HEK293 (cell line): ENCODE data around the gene PCSK9.

Source experiments
- CTCF ChIA-PET: fragments of 350-600 bp; formaldehyde crosslinking; extraction: SDS; loops from one replicate; lab custom pipeline; 2021; ENCODE audit warnings: antibody characterized with exemption; lab: Yijun Ruan, JAX
- POLR2A ChIA-PET: fragments of 300-600 bp; formaldehyde crosslinking; extraction: SDS; loops from one replicate; lab custom pipeline; 2020; ENCODE audit warnings: antibody characterized with exemption, inconsistent platforms; lab: Yijun Ruan, JAX
- H3K27ac ChIP-seq: fragments of 200-500 bp; sonication (Bioruptor generic); 2 replicates; pipeline ENCODE4 v1.5.1; 2014; ENCODE audit warnings: low read depth, low read length, control low read depth, inconsistent platforms; ENCODE audit errors: extremely low read depth
- H3K36me3 ChIP-seq, 2 experiments: fragments of 200-500 bp in 1 of 2; sonication (Bioruptor generic) in 1 of 2; 1 replicate in 1 of 2; 2 replicates in 1 of 2; pipeline ENCODE4 v1.5.1; 2014 to 2017; ENCODE audit warnings: inconsistent platforms in 2 of 2, low read length in 2 of 2; ENCODE audit not compliant: control insufficient read depth in 2 of 2, insufficient read depth in 1 of 2
- H3K4me1 ChIP-seq: fragments of 200-500 bp; sonication (Bioruptor generic); 2 replicates; pipeline ENCODE4 v1.5.1; 2014; ENCODE audit warnings: mild to moderate bottlenecking, low read length, inconsistent platforms; ENCODE audit not compliant: control insufficient read depth, insufficient read depth
- H3K4me3 ChIP-seq: 2 replicates; pipeline ENCODE4 v1.5.1; 2011; ENCODE audit warnings: low read depth, mild to moderate bottlenecking, control low read depth, low read length, moderate library complexity
- H3K9me3 ChIP-seq: fragments of 200-500 bp; sonication (Bioruptor generic); 2 replicates; pipeline ENCODE4 v1.5.1; 2014; ENCODE audit warnings: low read depth, low read length, inconsistent platforms; ENCODE audit not compliant: control insufficient read depth, insufficient read depth
- EGR2 ChIP-seq: fragments of 450-650 bp; formaldehyde crosslinking; IDR thresholded peaks from 2 replicates; pipeline ENCODE4 v1.5.1; 2016; ENCODE audit warnings: low read depth, missing biosample characterization, missing genetic modification characterization
- HOXA7 ChIP-seq: sonication (generic); formaldehyde crosslinking; IDR thresholded peaks from 2 replicates; pipeline ENCODE4 v1.8.1; 2022; ENCODE audit warnings: missing genetic modification reagents, borderline replicate concordance
- INSM2 ChIP-seq: fragments of 450-650 bp; formaldehyde crosslinking; IDR thresholded peaks from 2 replicates; pipeline ENCODE4 v1.5.1; 2016; ENCODE audit warnings: missing biosample characterization, missing genetic modification characterization
- ZNF10 ChIP-seq: fragments of 450-650 bp; formaldehyde crosslinking; IDR thresholded peaks from 2 replicates; pipeline ENCODE4 v1.5.1; 2017; ENCODE audit warnings: missing biosample characterization, missing genetic modification characterization
- ZNF112 ChIP-seq: fragments of 450-650 bp; formaldehyde crosslinking; IDR thresholded peaks from 2 replicates; pipeline ENCODE4 v1.5.0; 2017; ENCODE audit warnings: missing biosample characterization, missing genetic modification characterization
- ZNF18 ChIP-seq: fragments of 450-650 bp; formaldehyde crosslinking; IDR thresholded peaks from 2 replicates; pipeline ENCODE4 v1.5.1; 2016; ENCODE audit warnings: missing biosample characterization, missing genetic modification characterization
- ZNF202 ChIP-seq: fragments of 450-650 bp; formaldehyde crosslinking; IDR thresholded peaks from 2 replicates; pipeline ENCODE4 v1.5.1; 2016; ENCODE audit warnings: missing biosample characterization, missing genetic modification characterization, borderline replicate concordance
- ZNF274 ChIP-seq, 2 experiments: fragments of 200-500 bp in 1 of 2; fragments of 450-650 bp in 1 of 2; sonication (Bioruptor generic) in 1 of 2; formaldehyde crosslinking in 1 of 2; IDR thresholded peaks; 2 replicates each; pipeline versions ENCODE4 v1.5.1 to v1.6.1; 2014 to 2016; ENCODE audit warnings: borderline replicate concordance in 1 of 2, inconsistent platforms in 1 of 2, low read length in 1 of 2, missing biosample characterization in 1 of 2, missing genetic modification characterization in 1 of 2
- ZNF521 ChIP-seq: fragments of 450-650 bp; formaldehyde crosslinking; IDR thresholded peaks from 2 replicates; pipeline ENCODE4 v1.5.1; 2017; ENCODE audit warnings: missing biosample characterization, mild to moderate bottlenecking, missing genetic modification characterization
- ZNF571 ChIP-seq: fragments of 450-650 bp; formaldehyde crosslinking; IDR thresholded peaks from 2 replicates; pipeline ENCODE4 v1.5.0; 2017; ENCODE audit warnings: missing biosample characterization, missing genetic modification characterization
- ZNF580 ChIP-seq: fragments of 450-650 bp; formaldehyde crosslinking; IDR thresholded peaks from 2 replicates; pipeline ENCODE4 v1.5.1; 2016; ENCODE audit warnings: missing biosample characterization, missing genetic modification characterization
- ZNF645 ChIP-seq: fragments of 450-650 bp; formaldehyde crosslinking; IDR thresholded peaks from 2 replicates; pipeline ENCODE4; 2016; ENCODE audit warnings: missing biosample characterization, missing genetic modification characterization
- ZNF664 ChIP-seq: fragments of 450-650 bp; formaldehyde crosslinking; IDR thresholded peaks from 2 replicates; pipeline ENCODE4 v1.5.1; 2016; ENCODE audit warnings: missing biosample characterization, missing genetic modification characterization
- ZNF707 ChIP-seq: fragments of 450-650 bp; formaldehyde crosslinking; IDR thresholded peaks from 2 replicates; pipeline ENCODE4 v1.5.1; 2016; ENCODE audit warnings: missing biosample characterization, missing genetic modification characterization
- ZNF843 ChIP-seq: fragments of 450-650 bp; formaldehyde crosslinking; IDR thresholded peaks from 2 replicates; pipeline ENCODE4 v1.5.1; 2016; ENCODE audit warnings: missing biosample characterization, missing genetic modification characterization
- ZSCAN16 ChIP-seq: fragments of 450-650 bp; formaldehyde crosslinking; IDR thresholded peaks from 2 replicates; pipeline ENCODE4 v1.5.1; 2016; ENCODE audit warnings: missing biosample characterization, missing genetic modification characterization

Gene PCSK9

GRCh38 chr1:55005351-55006140, 33.8 kb upstream of the PCSK9 start:
- H3K27ac ChIP-seq, result no peak overlapping the region
- H3K4me3 ChIP-seq, result no peak overlapping the region
- H3K4me1 ChIP-seq, result no peaks in the 10 kb centered on the region
- no peak for TF ChIP-seq ZSCAN16 (tag by site-specific recombination)
- TF ChIP-seq HOXA7, result no peak
- TF ChIP-seq ZNF10, result 0 out of 2 replicates have a peak, but pooled peaks have one; percentile 56
- TF ChIP-seq ZNF664, result peak; percentile 85
- no peak for TF ChIP-seq ZNF707 (tag by site-specific recombination)
- ChIA-PET CTCF (interaction anchor here (1.5 to 2.5 kb wide), 2 partner anchors 9 to 16 kb away, joined by 11 to 15 read pairs; no protein-coding TSS in a partner anchor), POLR2A (no interaction called here)
- H3K9me3 ChIP-seq, result no peaks in the 10 kb centered on the region
- no peaks in the 10 kb centered on the region for H3K36me3 ChIP-seq

GRCh38 chr1:55006931-55007330, 32.4 kb upstream of the PCSK9 start:
- POLR2A ChIA-PET, result no interaction called here
- CTCF ChIA-PET, result interaction anchor here (0.9 to 2.5 kb wide), 3 partner anchors 11 to 67 kb away, joined by 3 to 15 read pairs (median 11); no protein-coding TSS in a partner anchor

GRCh38 chr1:55007625-55008024, 31.7 kb upstream of the PCSK9 start:
- ChIA-PET CTCF (interaction anchor here (0.9 to 2.5 kb wide), 3 partner anchors 11 to 508 kb away, joined by 3 to 15 read pairs (median 3); no protein-coding TSS in a partner anchor), POLR2A (no interaction called here)
- Histone ChIP-seq H3K4me1 (no peaks in the 10 kb centered on the region), H3K4me3 (no peak overlapping the region), H3K9me3 (no peaks in the 10 kb centered on the region), H3K36me3 (no peaks in the 10 kb centered on the region)
- TF ChIP-seq ZNF843 (tag by site-specific recombination) (no peak), ZNF274 (IDR thresholded peaks at IDR 0.05; ENCODE audit: low read length) (no peak), ZNF274 (tag by site-specific recombination; IDR thresholded peaks at IDR 0.05; ENCODE audit: borderline replicate concordance) (no peak), EGR2 (tag by site-specific recombination) (no peak), ZNF645 (no peak), ZNF707 (tag by site-specific recombination) (no peak), ZNF112 (tag by site-specific recombination) (no peak)
- TF ChIP-seq, all 188 proteins: peak for 0
- no peak overlapping the region for H3K27ac ChIP-seq

More at GRCh38 chr1:55006931-55007330, 32.4 kb upstream of the PCSK9 start:
- H3K36me3 ChIP-seq, result no peaks in the 10 kb centered on the region
- TF ChIP-seq ZNF580 (tag by site-specific recombination) (no peak), ZNF18 (no peak), ZNF274 (IDR thresholded peaks at IDR 0.05; ENCODE audit: low read length) (no peak), ZNF274 (tag by site-specific recombination; IDR thresholded peaks at IDR 0.05; ENCODE audit: borderline replicate concordance) (no peak), INSM2 (no peak), ZNF521 (no peak), EGR2 (tag by site-specific recombination) (0 out of 2 replicates have a peak, but pooled peaks have one; percentile 10), ZNF202 (tag by site-specific recombination) (no peak), ZNF571 (tag by site-specific recombination) (no peak)
- H3K4me1 ChIP-seq, result no peaks in the 10 kb centered on the region
- no peak overlapping the region for H3K27ac ChIP-seq
- no peak overlapping the region for H3K4me3 ChIP-seq
- no peaks in the 10 kb centered on the region for H3K9me3 ChIP-seq
